GM19395 (cell line): ENCODE measurements around the gene RSPO4.
"Not testable (repeated sequence)": the region's sequence is repeated elsewhere in the genome, so short reads cannot be mapped to it uniquely, and the experiment has no call there.

Experiments used
- ATAC-seq: cut with Tn5 transposase; IDR thresholded peaks from one replicate; pipeline ENCODE4 v1.9.1; 2021; ENCODE audit warnings: mild to moderate bottlenecking, moderate library complexity; ENCODE audit not compliant: unreplicated experiment

The RSPO4 gene

DNA sequence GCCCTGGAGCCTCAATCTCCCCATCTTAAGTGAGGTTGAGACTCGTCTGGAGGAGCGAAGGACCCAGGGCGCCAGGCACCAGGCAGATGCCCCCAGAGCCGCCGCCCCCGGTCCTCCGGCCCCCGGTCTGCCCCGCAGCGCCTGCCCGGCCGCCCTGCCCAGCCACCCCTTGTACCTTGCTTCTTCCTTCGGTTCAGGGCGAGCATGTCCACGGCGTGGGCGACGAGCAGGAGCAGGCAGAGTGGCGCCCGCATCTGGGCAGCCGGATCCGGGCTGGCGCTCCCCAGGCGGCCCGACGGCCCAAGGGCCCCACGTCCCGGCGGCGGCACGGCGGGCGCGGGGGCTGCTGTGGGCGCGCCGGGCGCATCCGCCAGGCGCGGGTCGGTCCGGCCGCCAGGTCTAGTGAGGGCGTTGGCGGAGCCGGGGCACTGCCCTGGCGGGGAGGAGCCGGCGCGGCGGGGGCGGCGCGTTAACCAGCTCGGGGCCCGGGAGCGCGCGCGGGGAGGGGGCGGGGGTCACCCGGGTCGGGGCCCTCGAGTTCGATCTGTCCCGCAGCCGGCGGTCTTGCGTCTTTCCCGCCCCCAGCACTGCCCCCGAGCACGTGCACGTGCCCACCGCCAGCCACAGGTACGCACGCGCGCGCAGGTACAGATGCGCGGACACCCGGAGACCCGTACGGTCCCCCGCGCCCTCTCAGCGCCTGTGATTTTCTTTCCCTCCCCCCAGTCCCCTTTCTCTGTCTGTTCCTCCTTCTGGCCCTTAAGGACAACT, at the start of gene RSPO4:
Gene RSPO4 (minus strand): TSS at position 401 of the 771 bp plus-strand sequence. CDS start 147 bp downstream, at position 254.
- no peak for ATAC-seq

GRCh38 chr20:1050440-1050839, 48.3 kb upstream of the RSPO4 start:
- no peak for ATAC-seq

GRCh38 chr20:1045860-1046418, 43.8 kb upstream of the RSPO4 start:
- ATAC-seq, result no peak

GRCh38 chr20:1041845-1042390, 39.8 kb upstream of the RSPO4 start:
- no peak for ATAC-seq

GRCh38 chr20:1038205-1038604, 36.1 kb upstream of the RSPO4 start:
- ATAC-seq, result no peak

GRCh38 chr20:1037039-1037438, 34.9 kb upstream of the RSPO4 start:
- ATAC-seq, result no peak

GRCh38 chr20:1035466-1035865, 33.4 kb upstream of the RSPO4 start:
- ATAC-seq, result no peak

- no peak for ATAC-seq
These were observed 32.3 kb upstream of the RSPO4 start for GRCh38 chr20:1034415-1034789.

- no peak for ATAC-seq
These were observed 31.8 kb upstream of the RSPO4 start for GRCh38 chr20:1033751-1034414.

DNA sequence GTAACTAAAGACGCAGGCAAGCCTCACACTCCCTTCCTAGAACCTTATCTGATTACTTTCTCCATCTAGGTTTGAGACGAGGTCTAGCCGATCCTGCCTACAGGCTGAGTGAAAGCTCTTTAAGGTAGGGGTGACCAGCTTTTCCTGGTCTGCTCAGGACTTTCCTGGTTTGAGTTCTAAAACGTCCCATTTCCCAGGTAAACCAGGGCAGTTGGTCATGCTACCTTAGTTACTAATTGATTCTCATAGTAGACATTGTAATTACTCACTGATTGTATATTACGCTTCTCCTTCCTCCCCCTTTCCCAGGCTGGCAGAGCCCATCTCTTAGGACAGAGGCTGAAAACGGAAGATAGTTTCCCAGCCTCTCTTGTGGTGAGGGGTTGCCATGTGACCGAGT, 27.9 kb upstream of the RSPO4 start:
- no peak for ATAC-seq

GRCh38 chr20:1026214-1026613, 24.1 kb upstream of the RSPO4 start:
- ATAC-seq, result not testable (repeated sequence)

GRCh38 chr20:1022871-1023270, 20.8 kb upstream of the RSPO4 start:
- no peak for ATAC-seq

DNA sequence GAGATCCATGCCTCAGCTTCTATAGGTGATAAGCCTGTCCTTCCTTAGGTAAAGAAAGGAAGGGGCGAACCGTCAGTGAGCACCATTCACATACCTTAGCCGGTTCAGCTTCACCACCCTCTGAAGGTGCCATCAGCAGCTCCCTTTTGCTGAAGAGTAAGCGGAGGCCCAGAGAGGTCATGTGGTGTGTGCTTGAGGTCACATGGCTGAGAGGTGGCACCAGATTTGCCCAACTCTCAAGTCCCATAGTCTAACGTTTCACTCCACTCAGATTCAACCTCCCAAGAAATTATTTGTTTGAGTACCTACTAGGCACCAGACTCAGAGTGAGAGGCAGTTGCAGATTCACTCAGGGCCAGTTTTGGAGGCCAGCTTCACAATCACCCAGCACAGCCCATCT, 18.5 kb upstream of the RSPO4 start:
- ATAC-seq, result no peak

GRCh38 chr20:1019344-1019743, 17.2 kb upstream of the RSPO4 start:
- no peak for ATAC-seq

DNA sequence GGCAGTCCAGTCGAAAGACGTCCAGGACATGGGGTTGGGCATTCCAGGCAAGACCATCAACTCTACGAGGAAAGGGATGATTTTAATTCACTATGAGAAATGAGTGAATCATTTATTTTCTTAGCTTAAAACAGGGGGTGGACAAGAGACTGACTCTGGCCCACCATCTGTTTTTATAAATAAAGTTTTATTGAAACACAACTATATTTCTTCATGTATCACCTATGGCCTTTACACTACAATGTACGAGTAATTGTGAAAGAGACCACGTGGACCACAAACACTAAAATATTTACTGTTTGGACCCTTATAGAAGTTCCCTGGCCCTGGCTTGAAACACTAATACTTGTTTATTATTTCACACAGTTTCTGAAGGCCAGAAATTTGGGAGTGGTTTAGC, 15.6 kb upstream of the RSPO4 start:
- no peak for ATAC-seq

DNA sequence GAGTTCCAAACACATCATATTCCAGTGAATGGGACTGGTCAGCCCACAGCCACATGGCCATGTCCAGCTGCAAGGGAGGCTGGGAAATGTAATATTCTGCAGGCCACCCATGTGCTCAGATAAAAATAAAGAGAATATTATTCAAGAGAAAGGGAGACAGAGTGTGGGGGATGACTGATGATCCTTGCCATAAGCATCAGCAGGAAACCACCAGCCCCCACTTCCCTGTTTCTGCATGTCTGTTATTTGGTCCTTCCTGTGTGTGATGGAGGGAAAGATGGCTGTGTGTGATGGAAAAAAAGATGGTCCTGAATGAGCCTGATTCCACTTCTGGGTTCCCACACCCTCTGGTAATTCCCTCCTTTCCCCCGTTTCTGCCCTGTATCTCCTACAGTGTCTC, 13.1 kb upstream of the RSPO4 start:
- no peak for ATAC-seq

- ATAC-seq, result no peak
These were observed 12.4 kb upstream of the RSPO4 start for GRCh38 chr20:1014471-1014870.

DNA sequence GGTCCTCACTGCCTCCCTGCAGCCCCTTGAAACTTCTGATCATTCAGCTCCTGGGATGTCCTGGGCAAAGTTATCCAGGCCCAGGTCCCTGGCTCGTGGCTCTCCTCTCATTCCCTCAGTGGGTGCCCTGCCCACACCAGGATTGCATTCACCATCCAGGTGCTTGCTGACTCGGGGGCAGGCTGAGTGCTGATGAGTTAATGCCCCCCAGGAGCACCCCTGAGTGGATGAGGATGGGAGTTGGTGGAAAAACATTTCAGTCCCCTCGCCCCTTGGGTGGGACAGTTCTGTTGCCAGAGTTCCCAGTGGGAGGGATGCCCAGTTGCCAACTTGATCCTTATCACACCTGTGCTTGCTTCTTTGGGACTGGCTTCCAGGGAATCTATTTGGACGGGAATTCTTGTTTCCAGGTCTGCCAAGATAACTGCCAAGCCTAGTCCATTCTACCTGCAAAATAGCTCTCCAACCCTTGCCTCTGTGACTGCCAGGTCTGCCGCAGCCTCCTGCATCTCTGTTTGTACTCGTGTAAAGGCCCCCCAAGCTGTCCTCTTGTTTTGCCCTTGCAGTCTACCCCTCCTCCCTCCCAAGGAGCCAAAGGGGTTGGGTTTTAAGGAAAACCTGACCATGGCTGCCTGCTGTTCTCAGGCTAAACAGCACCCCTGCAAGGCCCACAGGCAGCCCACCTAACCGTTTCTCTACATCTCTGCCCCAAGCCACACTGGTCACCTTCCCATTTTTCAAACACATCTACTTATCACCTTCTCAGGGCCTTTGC, 11.6 kb upstream of the RSPO4 start:
- ATAC-seq, result no peak

DNA sequence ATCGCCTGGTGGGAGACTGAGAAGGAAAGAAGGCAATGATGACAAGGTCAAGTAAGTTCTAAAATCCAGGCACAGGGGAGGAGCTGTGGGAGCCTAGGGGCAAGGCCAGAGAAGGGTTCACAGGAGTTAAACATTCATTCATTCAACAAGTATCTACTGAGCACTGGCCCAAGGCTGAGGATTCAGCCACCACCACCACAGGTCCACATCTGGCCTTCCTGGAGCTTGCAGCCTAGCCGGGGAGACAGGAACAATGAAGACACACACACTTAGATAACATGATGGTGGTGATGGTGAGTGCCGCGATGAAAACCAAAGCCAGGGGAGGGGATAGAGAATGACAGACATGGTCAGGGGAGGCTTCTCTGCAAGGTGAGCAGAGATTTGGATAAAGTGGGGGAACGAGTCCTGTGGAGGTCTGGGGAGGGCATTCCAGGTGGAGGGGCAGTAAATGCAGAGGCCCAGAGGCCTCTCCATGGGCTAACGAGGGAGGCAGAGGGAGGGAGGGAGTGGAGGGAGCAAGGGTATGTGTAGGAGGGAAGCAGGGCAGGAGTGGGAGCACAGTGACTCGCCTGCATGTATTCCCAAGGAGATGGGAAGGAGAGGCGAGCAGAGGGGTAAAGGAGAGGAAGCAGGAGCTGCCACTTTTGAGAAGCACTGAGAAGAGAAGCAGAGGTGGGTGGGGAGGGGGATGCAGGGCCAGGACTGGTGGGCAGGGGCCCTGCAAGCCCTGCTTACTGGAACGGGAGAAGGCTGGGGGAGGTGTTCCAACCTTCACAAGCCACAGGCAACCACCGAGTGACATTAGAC, 10.5 kb upstream of the RSPO4 start:
- no peak for ATAC-seq

DNA sequence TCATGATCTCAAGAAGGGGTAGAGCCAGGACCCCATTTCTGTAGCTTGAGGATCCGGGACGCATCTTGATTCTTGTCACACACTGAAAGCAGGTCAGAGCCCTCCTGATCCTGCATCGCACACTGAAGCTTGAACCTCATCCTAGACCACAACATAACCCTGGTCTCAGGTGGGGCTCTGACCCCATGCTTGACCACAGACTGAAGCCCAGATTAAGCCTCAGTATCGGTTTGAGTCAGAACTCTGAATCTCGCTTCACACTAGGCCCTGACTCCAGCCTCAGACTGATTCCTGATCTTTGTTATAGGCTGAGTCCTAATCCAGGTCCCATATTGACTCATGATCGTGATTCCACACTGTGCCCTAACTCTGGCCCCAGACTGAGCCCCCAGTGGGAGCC, 8.5 kb upstream of the RSPO4 start:
- ATAC-seq, result peak; percentile 79
